ENCODE measurements around the gene AFDN.

AFDN gene

GRCh38 chr6:167826896-167827582 lies at the start of gene AFDN:
Gene AFDN, plus strand, starts transcription at chr6:167826911. Its CDS starts 222 bp downstream, at chr6:167827133.
- DNase-seq, result no peak

GRCh38 chr6:167778497-167779128 lies 48.1 kb upstream of the AFDN start:
- DNase-seq, result no peak

- DNase-seq, result no peak
Measured at GRCh38 chr6:167779129-167779992, 47.4 kb upstream of the AFDN start.

- DNase-seq, result no peak
Measured at GRCh38 chr6:167779993-167780655, 46.6 kb upstream of the AFDN start.

GRCh38 chr6:167781066-167781767 lies 45.5 kb upstream of the AFDN start:
- DNase-seq, result no peak

- no peak for DNase-seq
Measured at GRCh38 chr6:167781868-167782267, 44.8 kb upstream of the AFDN start.

GRCh38 chr6:167782698-167783517 lies 43.8 kb upstream of the AFDN start:
- no peak for DNase-seq

GRCh38 chr6:167786853-167787675 lies 39.6 kb upstream of the AFDN start:
- peak; percentile 7 for DNase-seq

GRCh38 chr6:167787896-167788562 lies 38.7 kb upstream of the AFDN start:
- DNase-seq, result peak; percentile 4

- no peak for DNase-seq
Measured at GRCh38 chr6:167788563-167788903, 38.2 kb upstream of the AFDN start.

- peak; percentile 32 for DNase-seq
Measured at GRCh38 chr6:167789358-167789757, 37.4 kb upstream of the AFDN start.

- DNase-seq, result peak; percentile 33
Measured at GRCh38 chr6:167791091-167791779, 35.5 kb upstream of the AFDN start.

GRCh38 chr6:167791780-167792478 lies 34.8 kb upstream of the AFDN start:
- DNase-seq, result peak; percentile 5

GRCh38 chr6:167793421-167793820 lies 33.3 kb upstream of the AFDN start:
- peak; percentile 9 for DNase-seq

- peak; percentile 21 for DNase-seq
Measured at GRCh38 chr6:167794161-167795157, 32.3 kb upstream of the AFDN start.

GRCh38 chr6:167795321-167795811 lies 31.3 kb upstream of the AFDN start:
- DNase-seq, result peak; percentile 50

- DNase-seq, result peak; percentile 53
Measured at GRCh38 chr6:167795874-167796191, 30.9 kb upstream of the AFDN start.
